ENCODE data around the gene TNS3. TPM values are rescaled to one million over a fixed set of nuclear protein-coding genes. Genes with fewer than 3 reads are reported as not detected.

The TNS3 gene
- total RNA-seq, 1 donor from 2014 or later, result 40.8 TPM

DNA sequence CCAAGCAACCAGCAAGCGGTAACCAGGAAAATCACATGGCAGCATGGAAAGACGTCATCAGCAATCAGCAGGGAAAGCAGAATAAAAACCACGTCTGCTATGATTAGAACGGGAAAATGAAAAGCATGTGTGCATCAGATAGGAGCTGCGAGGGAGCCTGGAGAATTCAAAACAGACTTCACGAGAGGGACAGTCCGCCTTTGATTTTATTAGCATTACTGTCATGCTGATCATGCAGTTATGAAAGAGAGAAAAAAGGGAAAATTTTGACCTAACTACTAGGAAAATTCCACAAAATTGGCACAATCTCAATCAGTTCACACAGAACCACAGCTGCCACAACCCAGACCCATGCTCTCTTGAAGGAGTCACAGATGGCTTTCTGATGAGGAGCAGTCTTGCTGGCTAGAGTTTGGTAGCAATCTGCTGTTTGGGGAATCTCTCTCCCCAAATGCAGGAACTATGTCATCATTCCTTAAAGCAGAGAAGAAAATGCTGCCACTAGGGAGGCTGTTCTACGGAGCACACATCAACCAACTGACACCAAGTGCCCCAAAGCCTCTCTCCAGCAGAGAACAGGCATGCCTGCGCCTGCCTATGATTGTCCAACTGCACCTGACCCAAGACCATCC is 295.9 kb downstream of the TNS3 start:
- H3K4me3 ChIP-seq (ENCODE audit: low read depth, low read length), result no peak overlapping the region
- TF ChIP-seq CTCF (conservative IDR thresholded peaks at IDR 0.05; ENCODE audit: low read depth, low read length), result no peak
- no peak for DNase-seq (ENCODE audit: low read depth)

DNA sequence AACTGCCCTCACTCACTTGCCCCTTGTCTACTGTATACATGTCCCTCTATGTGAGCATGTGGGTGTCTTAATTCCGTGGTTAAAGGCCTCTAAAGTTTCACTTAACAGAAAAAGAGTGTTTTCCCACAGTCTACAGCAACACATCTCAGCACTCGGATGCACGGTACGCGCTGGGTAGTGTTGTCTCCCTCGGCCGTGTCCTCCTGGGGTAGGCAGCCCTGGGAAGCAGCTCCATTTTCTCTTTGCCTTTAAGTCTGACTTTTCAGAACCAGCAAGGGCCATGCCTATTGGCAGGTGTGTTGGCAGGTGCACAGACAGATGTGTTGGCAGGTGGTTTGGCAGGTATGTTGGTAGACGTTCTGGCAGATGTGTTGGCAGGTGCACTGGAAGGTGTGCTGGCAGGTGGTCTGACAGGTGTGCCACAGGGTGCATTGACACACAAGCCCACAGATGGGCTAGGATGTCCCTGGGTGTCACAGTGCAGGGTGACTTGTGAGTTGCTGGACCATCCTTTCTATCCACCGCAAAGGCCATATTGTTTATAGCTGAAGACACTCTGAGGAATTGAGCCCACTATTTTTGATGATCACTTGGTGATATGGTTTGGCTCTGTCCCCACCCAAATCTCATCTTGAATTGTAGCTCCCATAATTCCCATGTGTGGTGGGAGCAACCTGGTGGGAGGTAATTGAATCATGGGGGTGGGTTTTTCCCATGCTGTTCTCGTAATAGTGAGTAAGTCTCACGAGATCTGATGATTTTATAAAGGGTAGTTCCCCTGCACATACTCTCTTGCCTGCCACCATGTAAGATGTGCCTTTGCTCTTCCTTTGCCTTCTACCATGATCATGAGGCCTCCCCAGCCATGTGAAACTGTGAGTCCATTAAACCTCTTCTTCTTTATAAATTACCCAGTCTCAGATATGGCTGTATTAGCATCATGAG is 296.9 kb downstream of the TNS3 start:
- H3K4me3 ChIP-seq (ENCODE audit: low read depth, low read length), result no peak overlapping the region
- DNase-seq (ENCODE audit: low read depth), result no peak
- TF ChIP-seq CTCF (conservative IDR thresholded peaks at IDR 0.05; ENCODE audit: low read depth, low read length), result no peak

DNA sequence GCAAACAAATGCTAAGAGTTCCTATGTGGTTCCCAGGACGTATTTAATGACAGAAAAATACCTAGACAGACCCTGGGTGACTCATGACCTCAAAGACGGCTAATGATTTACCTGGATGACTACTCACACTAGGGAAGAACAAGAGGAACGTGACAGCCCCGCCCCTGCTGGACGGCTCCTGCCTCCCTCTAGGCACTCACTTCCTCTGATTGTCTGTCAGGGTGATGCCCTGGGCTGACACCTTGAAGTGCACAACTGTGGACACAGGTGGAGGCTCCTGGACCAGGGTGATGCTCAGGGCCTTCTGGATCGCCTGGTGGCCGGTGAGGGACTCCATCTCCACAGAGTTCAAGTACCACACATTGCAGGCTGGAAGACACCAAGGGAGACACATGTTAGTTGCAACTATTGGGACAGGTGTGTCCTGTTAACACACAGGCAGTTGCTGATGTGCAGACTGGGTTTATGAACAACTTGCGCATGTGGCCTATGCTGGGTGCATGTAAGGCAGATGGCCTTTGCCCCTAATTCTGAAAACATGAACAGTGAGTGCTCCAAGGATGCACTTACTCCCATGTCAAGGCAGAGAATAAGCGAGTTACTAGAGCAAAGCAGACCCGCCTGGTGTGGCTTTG is 298.3 kb downstream of the TNS3 start:
- H3K4me3 ChIP-seq (ENCODE audit: low read depth, low read length), result no peak overlapping the region
- TF ChIP-seq CTCF (conservative IDR thresholded peaks at IDR 0.05; ENCODE audit: low read depth, low read length), result peak; percentile 21
- peak; percentile 84 for DNase-seq (ENCODE audit: low read depth)

DNA sequence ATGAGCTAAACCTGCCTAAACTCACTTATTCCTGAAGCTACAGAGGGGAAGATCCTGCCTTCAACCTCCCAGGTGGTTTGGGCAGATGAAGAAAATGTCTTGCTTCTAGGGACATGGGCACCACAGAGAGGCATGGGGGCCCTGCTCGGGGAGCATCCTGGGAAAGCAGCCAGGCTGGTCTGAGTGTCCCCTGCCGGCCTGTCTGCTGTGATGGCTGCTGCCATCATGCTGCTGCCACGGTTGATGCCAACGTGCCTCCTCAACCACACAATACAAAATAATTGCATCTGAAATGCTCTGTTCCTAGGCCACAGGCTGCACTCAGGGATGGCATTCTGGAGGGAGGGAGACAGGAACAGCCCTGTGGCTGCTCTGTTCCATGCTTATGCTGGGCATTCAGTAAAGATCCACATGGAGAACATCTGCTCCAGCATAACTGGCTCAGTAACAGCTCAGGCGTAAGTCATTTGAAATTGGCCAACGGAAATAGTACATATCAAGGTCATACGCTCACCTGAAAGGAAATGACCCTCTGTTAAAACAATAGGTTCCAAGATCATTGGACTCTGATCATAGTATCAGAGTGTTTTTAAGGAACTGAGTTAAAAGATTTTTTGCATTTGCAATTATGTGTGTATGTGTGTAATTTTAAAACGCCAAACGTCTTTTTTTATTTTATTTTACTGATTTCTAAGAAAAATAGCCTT is 299.0 kb downstream of the TNS3 start:
- no peak for DNase-seq (ENCODE audit: low read depth)
- no peak overlapping the region for H3K4me3 ChIP-seq (ENCODE audit: low read depth, low read length)
- TF ChIP-seq CTCF (conservative IDR thresholded peaks at IDR 0.05; ENCODE audit: low read depth, low read length), result no peak

DNA sequence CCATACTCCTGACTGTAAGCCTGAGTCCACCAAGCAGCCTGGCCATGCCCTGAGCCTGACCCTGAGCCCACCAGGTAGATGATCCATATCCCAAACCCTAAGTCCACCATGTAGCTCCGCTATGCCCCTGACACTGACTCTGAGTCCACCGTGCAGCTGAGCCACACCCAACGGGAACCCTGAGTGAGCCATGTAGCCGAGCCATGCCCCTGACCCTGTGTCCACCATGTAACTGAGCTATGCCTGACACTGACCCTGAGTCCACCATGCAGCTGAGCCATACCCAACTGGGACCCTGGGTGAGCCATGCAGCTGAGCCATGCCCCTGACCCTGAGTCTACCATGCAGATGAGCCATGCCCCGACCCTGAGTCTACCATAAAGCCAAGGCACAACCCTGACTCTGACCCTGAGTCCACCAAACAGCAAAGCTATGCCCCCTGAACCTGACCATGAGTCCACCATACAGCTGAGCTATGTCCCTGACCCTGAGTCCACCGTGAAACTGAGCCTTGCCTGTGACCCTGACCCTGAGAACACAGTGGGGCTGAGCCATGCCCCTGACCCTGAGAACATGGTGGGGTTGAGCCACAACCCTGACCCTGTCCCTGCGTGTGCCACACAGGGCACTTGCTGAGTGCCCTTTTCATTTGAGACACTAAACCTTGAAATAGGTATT is 299.8 kb downstream of the TNS3 start:
- no peak for TF ChIP-seq CTCF (conservative IDR thresholded peaks at IDR 0.05; ENCODE audit: low read depth, low read length)
- no peak overlapping the region for H3K4me3 ChIP-seq (ENCODE audit: low read depth, low read length)
- no peak for DNase-seq (ENCODE audit: low read depth)

DNA sequence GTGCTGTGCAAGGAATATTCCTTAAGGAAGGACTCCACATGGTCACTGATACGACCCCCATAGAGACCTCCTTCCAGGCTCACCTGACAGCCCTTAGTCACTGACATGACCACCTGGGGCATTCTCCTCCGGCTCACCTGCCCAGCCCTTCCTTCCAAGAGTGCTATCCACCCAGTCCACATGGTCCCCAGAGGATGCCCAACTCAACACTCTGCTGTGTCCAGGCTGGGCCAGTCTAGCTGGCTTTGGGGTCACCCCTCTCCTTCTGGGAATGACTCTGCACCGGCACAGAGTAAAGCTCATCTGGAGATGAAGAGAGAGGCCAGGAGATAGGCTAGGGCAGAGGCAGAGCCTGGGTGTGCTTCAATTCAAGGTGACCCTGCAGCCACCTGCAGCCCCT is 300.8 kb downstream of the TNS3 start:
- no peak for TF ChIP-seq CTCF (conservative IDR thresholded peaks at IDR 0.05; ENCODE audit: low read depth, low read length)
- H3K4me3 ChIP-seq (ENCODE audit: low read depth, low read length), result no peak overlapping the region
- no peak for DNase-seq (ENCODE audit: low read depth)
